T-helper 2 cell (primary cell): ENCODE results near the gene RPP25.
A peak's percentile ranks its signal among the peaks of the same experiment; 100 is the strongest.
"Not testable (repeated sequence)": the region's sequence is repeated elsewhere in the genome, so short reads cannot be mapped to it uniquely, and the experiment has no call there.

ENCODE experiments used
- DNase-seq, 5 experiments: peaks; one replicate each; pipeline versions ENCODE4 v3.0.0 to v3.0.0-alpha.2; 2012 to 2022

Gene RPP25

DNA sequence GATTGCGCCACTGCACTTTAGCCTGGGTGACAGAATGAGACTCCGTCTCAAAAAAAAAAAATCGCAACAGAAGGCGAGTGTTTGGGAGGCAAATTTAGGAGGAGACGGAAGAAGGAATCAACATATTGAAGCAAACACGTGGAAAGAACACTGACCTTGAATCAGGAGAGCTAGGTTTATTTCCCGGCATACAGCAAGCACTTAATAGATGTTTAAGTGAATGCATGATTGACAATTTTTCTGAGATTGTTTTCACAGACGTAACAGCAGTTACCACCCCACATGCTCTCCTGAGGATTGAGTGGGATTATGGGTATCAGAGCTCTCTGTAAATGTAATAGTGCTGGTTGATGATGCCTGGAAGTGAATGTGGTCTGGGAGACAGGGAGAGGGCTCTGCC lies 5.6 kb upstream of the RPP25 start:
- DNase-seq, result no peak

DNA sequence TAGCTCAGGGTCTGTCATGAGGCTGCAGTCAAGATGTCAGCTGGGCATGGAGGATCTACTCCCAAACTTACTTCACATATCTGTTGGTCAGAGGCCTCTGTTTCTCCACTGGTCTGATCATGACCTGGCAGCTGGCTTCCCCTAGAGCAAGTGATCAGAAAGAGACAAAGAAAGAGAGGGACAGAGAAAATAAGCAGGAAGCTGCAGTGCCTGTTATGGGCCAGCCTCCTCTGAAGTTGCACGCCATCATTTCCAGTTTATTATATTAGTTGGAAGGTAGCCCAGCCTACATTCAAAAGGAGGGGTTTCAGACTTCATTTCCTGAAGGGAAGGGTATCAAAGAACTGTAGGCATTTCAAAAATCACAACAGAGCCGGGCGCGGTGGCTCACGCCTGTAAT lies 5.0 kb upstream of the RPP25 start:
- DNase-seq, result no peak

DNA sequence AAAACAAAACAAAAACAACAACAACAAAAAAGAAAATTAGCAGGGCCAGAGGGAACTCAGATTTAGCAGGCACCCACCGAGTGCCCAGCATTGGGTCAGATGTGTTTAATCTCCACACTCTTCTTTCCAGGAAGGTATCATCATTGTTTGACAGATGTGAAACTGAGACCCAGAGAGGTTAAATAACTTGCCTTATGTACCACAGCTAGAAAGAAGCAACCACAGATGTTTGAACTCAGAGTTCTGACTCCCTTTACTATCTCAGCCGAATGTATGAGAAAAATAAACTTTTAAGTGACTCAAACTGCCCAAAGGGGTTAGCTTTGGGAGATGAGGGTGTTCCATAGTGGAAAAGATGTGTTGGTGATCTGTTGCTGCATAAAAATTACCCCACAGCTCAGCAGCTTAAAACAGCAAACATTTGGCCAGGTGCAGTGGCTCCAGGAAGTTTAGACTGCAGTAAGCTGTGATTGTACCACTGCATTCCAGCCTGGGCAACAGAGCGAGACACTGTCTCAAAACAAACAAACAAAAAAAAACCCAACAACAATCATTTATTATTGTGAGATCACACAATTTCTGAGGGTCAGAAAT lies 4.5 kb upstream of the RPP25 start:
- no peak for DNase-seq

DNA sequence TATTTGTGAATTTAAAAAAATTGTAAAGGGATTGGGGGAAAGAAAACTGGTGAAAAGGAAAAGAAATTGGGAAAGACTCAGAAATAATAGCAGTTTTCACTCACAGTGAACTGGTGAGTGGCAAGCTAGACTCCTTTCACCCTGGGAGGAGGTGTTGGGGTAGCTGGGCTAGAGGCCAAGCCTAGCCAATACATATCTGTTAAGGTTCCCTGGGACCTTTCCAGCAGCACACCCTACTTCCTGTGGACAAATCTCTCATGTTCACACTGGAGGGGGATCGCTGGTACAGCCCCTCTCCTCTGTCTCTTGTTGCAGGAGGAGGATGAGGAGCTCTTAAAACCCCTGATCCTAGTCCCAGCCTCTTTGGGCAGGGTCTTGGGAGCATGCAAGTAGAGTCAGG lies 3.7 kb upstream of the RPP25 start:
- DNase-seq, result no peak

DNA sequence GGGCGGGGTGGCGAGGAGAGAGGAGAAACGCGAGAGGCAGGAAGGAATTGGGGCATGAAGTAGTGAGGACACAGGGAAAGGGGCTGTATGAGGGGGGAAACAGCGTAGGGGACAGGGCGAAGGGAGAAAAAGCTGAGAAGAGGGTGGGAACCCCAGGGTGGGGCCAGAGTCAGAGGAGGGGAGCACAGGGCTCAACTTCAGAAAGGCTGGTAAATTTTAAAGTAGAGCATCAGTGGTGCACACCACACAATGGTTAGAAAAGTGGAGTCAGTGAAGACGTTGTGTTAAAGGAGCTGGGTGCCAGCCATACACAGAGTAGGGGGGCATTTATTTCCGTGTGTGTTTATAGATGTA lies 3.0 kb upstream of the RPP25 start:
- no peak for DNase-seq

DNA sequence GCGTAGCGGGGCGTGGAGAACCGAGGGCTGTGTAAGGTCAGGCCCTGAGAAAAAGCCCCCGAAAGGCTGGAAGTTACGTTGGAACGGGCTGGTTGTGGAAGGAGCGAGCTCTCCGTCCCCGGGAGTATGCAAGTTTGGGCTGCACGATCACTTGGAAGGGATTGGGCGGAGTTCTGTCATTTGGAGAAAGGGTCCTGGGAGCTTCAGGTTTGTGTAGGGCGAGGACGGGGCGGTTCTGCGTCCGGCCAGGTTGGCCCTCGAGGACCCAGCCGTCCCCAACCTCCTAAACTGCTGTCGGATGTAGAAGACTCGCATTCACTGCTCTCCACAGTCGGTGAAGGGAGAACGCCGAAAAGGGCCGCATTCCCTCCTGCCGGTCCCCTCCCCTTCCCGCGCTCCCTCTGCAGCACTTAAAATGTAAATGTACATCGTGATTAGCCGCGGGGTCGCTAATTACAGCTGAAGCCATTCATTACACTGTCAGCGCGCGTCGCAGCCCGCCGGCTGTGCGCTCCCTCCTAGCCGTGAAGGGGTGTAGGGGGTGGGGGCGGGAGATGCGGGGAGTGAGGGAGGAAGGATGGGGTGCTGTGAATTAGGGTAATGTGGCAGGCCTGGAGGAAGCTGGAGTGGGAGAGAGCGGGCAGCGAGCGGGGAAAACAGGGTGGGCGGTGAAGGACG lies 2.5 kb upstream of the RPP25 start:
- no peak for DNase-seq

DNA sequence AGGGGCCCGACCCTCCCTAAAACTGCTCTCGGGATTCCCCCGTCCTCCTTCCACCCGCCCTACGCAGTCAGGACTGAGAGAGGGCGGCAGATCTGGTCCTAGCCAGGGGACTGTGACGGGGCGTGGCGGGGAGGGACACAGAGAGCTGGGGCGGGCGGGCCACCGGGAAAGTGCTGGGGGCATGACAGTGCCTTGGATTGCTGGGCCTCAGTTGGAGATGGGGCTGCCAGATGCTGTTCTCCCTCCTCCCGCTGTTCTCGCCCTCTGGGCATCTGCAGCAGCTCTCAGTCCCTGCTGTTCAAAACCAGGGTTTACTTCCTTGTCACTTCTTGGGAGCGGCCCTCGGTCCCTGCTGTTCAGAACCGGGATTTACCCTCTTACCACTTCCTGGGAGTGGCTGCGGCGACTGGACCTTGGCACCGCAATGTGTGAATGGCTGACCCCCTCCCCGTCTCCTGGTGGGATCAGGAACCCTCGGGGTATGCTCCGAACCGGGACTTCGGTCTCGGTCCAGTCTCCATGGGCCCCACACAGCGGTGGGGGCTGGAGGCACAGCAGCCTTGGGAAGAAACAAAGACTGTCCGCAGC lies 1.8 kb upstream of the RPP25 start:
- DNase-seq, result no peak

DNA sequence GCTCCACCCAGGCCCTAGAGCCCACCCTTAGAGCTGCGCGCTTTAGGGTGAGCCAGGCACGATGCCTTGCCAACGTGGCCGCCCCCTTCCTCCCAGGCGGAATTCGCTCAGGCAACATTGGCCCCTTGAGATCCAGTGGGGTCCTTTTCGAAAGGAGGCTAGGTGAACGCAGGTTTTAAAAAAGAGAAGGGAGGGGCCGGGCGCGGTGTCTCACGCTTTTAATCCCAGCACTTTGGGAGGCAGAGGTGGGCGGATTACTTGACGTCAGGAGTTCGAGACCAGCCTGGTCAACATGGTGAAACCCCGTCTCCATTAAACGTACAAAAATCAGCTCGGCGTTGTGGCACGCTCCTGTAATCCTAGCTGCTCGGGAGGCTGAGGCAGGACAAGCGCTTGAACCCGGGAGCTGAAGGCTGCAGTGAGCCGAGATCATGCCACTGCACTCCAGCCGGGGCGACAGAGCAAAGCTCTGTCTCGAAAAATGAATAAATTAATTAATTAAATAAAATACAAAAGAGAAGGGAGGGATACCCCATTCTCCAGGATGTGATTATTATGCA lies 984 bp upstream of the RPP25 start:
- no peak for DNase-seq

DNA sequence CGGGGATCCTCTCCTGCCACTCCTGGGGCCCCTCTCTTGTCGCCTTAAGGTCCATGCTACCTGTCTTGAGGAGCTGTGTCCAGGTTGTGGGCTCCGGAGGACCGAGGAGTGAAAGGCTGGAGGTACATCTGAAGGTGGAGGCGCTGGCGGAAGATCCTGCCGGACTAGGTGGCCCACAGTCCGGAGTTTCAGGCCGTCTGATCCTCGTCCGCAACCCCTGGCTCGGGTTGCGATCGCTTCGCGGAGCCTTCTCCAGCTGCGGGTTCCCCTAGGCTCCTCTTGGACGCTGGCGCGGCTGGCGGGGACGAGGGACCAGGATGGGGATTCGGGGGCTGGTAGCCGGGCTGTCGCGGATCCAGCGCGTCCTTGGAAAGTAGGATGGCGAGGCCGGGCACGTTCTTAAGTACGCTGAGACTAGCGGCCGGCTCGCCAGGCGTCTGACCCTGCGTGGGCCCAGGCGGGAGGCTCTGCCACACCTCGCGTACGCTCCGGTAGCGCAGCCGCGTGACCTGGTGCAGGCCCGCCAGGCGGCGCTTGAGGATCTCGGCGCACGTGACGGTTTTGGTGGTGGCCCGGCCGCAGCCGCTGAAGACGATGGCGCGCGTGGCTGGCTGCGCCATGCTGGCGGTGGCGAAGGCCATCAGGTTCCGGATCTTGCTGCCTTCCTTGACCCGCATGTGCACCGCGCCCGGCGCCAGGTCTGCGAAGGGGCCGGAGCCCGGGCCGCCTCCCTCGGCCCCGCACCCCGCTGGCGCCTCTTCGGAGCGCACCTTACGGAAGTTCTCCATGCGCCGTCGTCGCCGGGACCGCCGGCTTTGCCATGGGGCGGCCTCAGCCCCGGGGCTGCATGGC lies 550 bp downstream of the RPP25 start:
- DNase-seq, result peak; percentile 31 to 81 (median 41)

DNA sequence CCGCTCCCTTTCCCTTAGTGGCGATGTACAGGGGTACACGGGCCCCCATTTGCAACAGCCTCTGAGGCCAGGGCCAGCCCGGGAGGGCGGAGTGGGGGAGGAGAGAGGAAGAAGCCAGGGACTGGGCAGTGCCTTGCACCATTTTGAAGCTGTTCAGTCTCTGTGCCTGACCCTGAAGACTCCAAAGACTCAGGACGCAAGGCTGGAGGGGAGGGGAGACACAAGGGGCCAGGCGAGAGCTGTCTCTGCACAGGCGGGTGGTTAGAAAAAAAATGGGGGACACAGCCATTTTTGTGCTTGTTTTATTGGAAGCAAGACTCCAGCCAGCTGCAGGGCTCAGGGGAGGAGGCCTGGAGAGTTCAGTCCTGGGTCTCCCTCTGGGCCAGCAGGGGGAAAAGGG lies 1.6 kb downstream of the RPP25 start:
- no peak for DNase-seq

DNA sequence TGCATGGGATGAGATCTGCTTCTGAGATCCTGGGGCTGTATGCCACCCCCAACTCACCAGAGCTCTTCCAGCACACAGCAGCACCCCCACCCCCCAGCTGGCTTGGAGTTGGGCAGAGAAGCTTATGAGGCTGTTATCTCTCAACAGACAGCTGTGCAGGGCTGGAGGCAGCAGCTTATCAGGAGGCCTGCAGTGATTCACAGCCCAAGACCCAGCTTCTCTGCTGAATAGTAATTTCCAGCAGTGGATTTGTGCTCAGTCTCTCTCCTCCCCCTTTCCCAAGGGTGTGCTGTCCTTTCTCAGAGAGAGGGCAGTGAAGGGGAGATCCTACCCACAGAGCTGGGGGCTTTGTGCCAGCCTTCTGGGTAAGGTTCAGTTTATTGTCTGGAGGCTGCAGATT lies 2.1 kb downstream of the RPP25 start:
- DNase-seq, result no peak

DNA sequence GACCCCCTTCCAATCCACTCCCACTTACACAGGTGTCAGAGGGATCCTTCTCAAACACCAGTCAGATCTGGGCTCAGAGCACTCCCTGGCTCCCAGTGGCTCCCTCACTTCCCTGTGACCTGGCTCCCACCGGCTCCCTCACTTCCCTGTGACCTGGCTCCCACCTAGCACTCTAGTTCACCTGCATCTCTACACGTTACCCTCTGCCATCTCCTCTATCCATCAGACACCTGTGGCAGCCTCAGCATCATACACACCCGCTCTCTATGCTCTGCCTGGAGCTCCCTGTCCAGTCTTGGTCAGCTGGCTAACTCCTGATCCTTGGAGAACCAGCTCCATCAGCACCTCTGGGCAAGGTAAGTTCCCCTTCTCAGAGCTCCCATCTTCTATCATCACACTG lies 5.6 kb downstream of the RPP25 start:
- no peak for DNase-seq

DNA sequence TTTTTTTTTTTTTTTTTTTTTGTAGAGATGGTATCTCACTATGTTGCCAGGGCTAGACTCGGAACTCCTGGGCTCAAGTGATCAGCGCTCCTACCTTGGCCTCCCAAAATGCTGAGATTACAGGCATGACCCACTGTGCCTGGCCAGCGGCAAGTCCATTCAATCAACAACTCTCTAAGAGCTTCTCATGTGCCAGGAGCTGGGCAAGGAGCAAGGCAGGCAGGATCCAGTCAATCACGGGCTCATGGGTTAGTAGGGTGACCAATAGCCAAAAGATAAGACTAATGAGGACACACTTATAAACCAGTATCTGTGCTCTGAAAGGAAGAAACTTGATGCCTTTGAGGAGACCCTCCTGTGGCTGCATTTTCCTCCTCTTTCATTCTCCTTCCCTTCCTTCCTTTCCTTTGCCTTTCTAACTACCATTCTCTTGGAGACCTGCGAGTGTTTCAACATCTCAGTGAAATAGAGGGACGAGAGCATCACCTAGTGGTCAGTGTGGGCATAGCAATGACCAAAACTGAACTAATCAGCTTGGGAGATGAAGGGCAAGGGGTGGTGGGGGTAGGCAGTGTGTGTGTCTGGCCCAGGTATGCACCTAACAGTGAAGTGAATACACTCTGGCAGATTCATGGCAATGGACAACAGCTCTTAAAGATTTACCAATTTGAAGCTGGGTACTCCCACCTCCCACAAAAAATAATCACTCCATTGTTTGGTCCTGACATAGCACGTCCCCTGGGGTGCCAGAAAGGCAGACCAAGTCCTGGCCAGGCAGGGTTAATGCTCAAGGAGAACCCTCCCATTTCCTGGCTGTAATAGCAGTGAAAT lies 6.3 kb downstream of the RPP25 start:
- DNase-seq, result peak; percentile 42 to 74 (median 62)

DNA sequence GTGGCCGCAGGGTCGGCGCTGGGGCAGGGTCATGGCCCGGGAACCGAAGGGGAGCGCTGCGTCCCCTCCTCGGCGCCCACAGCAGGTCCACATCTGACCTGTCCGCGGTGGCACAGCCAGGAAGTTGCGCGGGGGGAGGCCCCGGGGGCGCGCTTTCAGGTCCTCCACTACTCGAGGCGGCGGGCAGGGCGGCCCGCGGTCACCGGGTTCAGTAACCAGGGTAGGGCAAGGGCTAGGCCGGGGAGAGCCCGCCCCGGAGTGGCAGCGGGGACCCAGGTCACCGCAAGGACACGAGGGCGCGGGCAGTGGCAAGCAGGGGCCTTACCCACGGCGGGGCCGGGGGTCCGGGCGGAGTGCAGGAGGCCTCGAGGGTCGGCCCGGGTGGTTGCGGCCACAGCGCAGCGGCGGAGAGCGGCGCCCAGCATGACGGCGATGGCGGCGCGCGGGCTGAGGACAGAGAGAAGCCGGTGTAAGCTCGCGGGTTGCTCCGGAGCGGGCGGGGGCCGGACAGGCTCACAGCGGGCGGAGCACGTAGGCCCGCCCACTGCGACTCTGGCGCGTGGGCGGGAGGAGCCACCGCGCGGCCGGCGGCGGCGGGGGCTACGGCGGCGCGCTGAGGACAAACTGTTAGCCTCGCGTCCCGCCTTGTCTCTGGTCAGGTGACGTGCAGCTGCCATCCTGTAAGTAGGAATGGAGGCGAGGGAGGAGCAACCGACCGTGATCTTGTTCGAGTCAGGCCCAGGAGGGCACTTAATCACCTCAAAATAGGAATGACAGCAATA lies 18.8 kb downstream of the RPP25 start, which contains the start of gene COX5A:
Gene COX5A, minus strand, starts transcription at position 484 of the 782 bp plus-strand sequence. Its CDS starts 59 bp downstream, at position 425.
- peak; percentile 81 to 98 (median 88) for DNase-seq

DNA sequence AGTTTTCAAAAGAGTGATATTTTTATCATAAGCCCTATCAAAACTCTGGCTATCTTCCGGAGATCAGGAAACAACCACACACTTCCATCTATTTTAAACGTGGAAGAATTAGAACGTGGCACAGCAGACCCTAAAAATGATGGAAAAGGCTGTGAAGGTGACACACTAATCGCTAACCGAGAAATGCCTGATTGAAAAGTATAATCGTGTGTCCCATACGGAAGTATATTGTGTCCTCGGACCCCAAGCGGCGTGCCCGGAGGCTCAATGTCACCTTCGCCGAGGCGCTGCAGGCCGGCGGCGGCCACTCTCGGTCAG lies 19.3 kb downstream of the RPP25 start:
- DNase-seq, result no peak

DNA sequence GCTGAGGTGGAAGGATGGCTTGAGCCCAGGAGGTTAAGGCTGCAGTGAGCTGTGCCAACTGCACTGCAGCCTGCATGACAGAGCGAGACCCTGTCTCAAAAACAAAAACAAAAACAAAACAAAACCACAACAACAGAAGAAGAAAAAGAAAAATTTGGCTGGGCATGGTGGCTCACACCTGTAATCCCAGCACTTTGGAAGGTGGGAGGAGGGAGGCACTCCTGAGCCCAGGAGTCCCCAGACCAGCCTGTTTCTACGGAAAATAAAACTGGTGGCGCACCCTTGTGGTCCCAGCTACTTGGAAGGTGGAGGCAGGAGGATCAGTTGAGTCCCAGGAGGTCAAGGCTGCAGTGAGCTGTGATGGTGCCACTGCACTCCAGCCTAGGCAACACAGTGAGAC lies 21.4 kb downstream of the RPP25 start:
- not testable (repeated sequence) for DNase-seq

DNA sequence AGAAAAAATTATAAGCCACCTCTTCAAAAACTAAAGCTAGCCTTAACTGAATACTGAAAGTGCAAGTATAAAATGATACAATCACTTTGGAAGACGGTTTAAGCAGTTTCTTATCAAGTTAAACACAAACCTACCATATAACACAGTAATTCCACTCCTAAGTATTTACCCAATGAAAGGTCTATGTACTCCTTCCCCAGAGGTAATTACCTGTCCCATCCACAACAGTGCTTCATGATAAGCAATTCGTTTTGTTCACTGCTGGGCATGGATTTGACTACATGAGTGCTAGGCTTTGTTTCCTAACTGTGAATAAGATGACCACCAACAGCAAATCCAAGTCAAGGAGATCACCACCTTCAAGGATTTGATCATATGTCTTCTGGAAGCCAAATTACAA lies 23.0 kb downstream of the RPP25 start:
- peak in 1 of 5 experiments; percentile 40 for DNase-seq

DNA sequence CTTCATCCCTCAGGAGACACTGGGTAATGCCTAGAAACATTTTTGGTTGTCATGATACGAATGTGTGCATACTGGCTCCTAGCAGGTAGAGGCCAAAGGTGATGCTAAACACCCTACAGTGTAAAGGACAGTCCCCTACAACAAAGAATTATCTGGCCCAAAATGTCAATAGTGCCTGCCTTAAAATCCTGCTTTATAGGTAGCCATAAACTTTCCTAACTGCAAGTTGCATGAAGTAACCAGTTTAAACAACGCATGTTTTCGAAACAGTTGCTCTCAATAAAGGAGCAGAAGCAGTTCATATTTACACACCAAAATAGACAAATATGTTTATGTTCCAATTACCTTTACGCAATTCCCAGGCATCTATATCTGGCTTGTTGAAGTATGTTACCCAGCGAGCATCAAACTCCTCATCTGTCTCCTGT lies 27.8 kb downstream of the RPP25 start:
- DNase-seq, result no peak

DNA sequence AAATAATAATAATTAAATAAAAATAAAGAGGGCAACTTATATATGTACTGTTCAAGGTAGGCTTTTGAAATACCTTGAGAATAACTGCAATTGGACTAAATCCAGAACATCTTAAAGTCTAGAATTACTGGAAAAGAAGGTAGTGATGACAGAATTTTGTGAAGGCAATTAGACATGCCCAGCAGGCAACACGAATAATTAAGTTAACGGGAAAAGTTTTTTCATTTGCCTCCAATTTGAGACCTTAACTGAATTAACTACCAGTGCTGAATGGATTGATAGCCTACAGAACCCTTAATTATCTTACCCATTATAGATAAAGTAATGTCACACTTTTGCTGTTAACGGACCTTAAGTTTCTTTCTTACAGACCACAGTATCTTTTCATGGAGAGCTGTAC lies 32.0 kb downstream of the RPP25 start:
- no peak for DNase-seq

DNA sequence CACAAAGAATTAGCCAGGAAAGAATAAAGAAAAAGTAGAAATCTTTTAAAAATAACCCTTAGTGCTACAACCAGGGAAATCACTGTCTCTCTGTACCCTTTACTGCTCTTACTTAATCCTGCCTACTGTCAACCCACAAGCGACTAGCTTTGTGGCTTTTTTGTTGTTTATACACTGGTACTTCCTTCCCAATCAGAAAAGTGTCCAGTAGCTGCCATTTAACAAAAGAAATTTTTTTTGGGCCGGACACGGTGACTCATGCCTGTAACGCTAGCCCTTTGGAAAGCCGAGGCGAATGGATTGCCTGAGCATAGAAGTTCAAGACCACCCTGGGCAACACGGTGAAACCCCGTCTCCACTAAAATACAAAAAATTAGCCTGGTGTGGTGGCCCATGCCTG lies 36.1 kb downstream of the RPP25 start:
- no peak for DNase-seq

DNA sequence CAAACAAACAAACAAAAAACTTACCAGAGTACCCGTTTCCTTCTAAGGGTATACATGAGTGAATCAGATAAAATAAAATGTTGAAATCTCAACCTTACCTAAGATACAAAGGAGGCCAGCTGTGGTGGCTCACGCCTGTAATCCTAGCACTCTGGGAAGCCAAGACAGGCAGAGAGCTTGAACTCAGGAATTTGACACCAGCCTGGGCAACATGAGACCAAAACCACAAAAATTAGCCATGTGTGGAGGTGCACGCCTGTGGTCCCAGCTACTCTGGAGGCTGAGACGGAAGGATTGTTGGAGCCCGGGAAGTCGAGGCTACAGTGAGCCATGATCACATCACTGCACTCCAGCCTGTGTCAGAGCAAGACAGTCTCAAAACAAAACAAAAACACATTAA lies 38.9 kb downstream of the RPP25 start:
- DNase-seq, result no peak

DNA sequence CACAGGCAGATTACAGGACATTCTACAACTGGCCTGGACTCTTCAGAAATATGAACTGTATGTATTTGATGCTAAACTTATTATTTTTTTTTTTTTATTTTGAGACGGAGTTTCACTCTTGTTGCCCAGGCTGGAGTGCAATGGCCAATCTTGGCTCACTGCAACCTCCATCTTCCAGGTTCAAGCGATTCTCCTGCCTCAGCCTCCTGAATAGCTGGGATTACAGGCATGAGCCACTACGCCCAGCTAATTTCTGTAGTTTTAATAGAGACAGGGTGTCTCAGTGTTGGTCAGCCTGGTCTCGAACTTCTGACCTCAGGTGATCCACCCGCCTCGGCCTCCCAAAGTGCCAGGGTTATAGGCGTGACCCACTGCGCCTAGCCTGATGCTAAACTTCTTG lies 42.8 kb downstream of the RPP25 start:
- DNase-seq, result not testable (repeated sequence)
